RWPE2 (cell line): ENCODE data around the gene MTARC1.

Experiments
- ATAC-seq: fragments of 200-7000 bp; cut with Tn5 transposase; 3 replicates; pipeline ENCODE4 v1.9.1; 2021; ENCODE audit warnings: low read depth
- DNase-seq: peaks from one replicate; pipeline ENCODE4 v3.0.0-alpha.2; 2020; ENCODE audit warnings: low spot score
- H3K27ac ChIP-seq: fragments of 450-650 bp; 2 replicates; pipeline ENCODE4 v1.5.1; 2017; ENCODE audit warnings: mild to moderate bottlenecking; ENCODE audit not compliant: poor library complexity, severe bottlenecking
- H3K27me3 ChIP-seq: fragments of 250-450 bp; sonication (Bioruptor Pico); 2 replicates; pipeline ENCODE4 v1.5.1; 2021; ENCODE audit warnings: mild to moderate bottlenecking, moderate library complexity; ENCODE audit not compliant: insufficient read depth, poor library complexity, severe bottlenecking
- H3K36me3 ChIP-seq: fragments of 250-450 bp; sonication (Bioruptor Pico); 2 replicates; pipeline ENCODE4 v1.5.1; 2020; ENCODE audit warnings: low read depth, mild to moderate bottlenecking, moderate library complexity
- H3K4me1 ChIP-seq: fragments of 250-450 bp; sonication (Bioruptor Pico); 2 replicates; pipeline ENCODE4 v1.5.1; 2021; ENCODE audit warnings: mild to moderate bottlenecking, moderate library complexity; ENCODE audit not compliant: insufficient read depth, poor library complexity, severe bottlenecking
- H3K4me3 ChIP-seq: fragments of 250-450 bp; sonication (Bioruptor Pico); 2 replicates; pipeline ENCODE4 v1.5.1; 2021; ENCODE audit warnings: mild to moderate bottlenecking, moderate library complexity; ENCODE audit not compliant: severe bottlenecking
- H3K9me3 ChIP-seq: fragments of 250-450 bp; sonication (Bioruptor Pico); 2 replicates; pipeline ENCODE4 v1.5.1; 2021; ENCODE audit warnings: mild to moderate bottlenecking, moderate library complexity; ENCODE audit not compliant: severe bottlenecking
- CTCF ChIP-seq: fragments of 450-650 bp; IDR thresholded peaks from one replicate; pipeline ENCODE4 v1.5.1; 2017; ENCODE audit warnings: mild to moderate bottlenecking, moderate library complexity; ENCODE audit not compliant: poor library complexity, severe bottlenecking

MTARC1 gene

DNA sequence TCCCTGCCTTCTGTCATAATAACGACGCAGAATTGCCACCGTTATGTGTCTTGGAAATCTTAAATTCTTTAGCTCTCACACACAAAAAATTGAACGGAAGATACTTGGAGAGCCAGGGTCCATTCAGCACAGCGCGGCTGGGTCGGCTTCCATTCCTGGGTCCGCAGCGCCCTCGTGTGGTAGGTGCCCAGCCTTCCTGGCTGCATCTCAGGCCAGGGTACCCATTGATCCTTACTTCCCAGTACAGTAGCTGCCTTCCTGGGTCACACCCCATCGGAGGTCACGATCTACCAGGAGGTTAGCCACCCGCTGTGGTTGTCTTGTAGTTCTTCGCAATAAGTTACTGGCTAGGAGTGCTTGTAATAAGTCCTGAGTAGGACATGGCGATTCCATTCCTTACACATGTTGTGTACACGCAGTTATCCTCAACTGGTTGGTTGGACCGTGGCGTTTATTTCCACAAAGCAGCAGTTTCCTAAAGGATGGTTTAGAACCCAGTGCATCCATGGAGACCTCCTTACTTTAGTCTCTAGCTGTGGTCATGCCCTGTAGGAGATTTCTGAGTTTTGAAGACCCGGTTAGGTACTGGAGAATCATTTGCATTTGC, 9.9 kb upstream of the MTARC1 start:
- DNase-seq (no peak), ATAC-seq (peak; percentile 86)
- H3K27me3 ChIP-seq = no peaks in the 10 kb centered on the region
- H3K4me3 ChIP-seq = no peak overlapping the region
- H3K27ac ChIP-seq = no peak overlapping the region
- no peaks in the 10 kb centered on the region for H3K36me3 ChIP-seq
- no peaks in the 10 kb centered on the region for H3K9me3 ChIP-seq
- peak; percentile 71 for TF ChIP-seq CTCF
- no peaks in the 10 kb centered on the region for H3K4me1 ChIP-seq

DNA sequence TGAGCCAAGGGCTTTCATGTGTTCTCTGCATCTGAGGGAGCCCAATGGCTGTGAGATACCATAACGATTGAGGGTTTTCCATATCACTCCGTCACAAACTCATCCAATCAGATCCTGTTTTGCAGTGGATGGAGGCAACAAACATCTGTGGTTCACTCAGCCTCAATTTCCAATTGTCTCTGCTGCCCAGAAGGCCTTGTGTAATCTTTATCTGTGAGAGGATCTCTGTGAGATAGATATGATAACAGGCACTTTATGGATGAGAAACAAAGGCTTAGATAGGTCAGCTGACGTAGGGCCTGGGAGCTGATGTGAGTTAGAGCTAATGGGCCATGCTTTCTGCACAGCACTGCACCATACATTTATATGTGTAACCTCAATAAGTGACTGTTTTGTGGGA, 3.3 kb upstream of the MTARC1 start:
- Histone ChIP-seq H3K9me3 (no peaks in the 10 kb centered on the region), H3K27me3 (no peaks in the 10 kb centered on the region), H3K4me3 (no peak overlapping the region), H3K36me3 (no peaks in the 10 kb centered on the region), H3K4me1 (no peaks in the 10 kb centered on the region), H3K27ac (no peak overlapping the region)
- DNase-seq (no peak), ATAC-seq (no peak)
- no peak for TF ChIP-seq CTCF

GRCh38 chr1:220784751-220785150, 2.0 kb upstream of the MTARC1 start:
- no peak for TF ChIP-seq CTCF
- no peaks in the 10 kb centered on the region for H3K27me3 ChIP-seq
- ATAC-seq (no peak), DNase-seq (no peak)
- H3K36me3 ChIP-seq = no peaks in the 10 kb centered on the region
- H3K4me1 ChIP-seq = no peaks in the 10 kb centered on the region
- H3K27ac ChIP-seq = no peak overlapping the region
- no peaks in the 10 kb centered on the region for H3K9me3 ChIP-seq
- no peak overlapping the region for H3K4me3 ChIP-seq

GRCh38 chr1:220785166-220786056, 1.3 kb upstream of the MTARC1 start:
- no peaks in the 10 kb centered on the region for H3K27me3 ChIP-seq
- H3K27ac ChIP-seq = no peak overlapping the region
- H3K36me3 ChIP-seq = no peaks in the 10 kb centered on the region
- TF ChIP-seq CTCF = no peak
- no peaks in the 10 kb centered on the region for H3K4me1 ChIP-seq
- no peak for DNase-seq
- ATAC-seq = no peak
- no peak overlapping the region for H3K4me3 ChIP-seq
- H3K9me3 ChIP-seq = no peaks in the 10 kb centered on the region

DNA sequence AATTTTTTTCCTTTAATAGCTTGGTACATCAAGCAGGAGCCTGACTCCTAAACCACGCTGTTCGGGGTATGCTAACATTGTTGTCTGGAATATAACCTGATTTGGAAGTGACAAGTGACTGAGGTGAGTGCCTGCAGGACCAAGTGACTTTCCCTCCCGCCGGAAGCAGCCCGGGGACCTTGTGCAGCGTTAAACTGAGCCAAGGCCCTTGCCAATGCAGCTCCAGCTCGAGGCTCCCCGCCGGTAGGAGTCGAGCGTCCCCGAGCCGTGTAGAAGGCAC, 716 bp upstream of the MTARC1 start:
- no peak for TF ChIP-seq CTCF
- Histone ChIP-seq H3K36me3 (no peaks in the 10 kb centered on the region), H3K4me3 (no peak overlapping the region), H3K27ac (no peak overlapping the region), H3K4me1 (no peaks in the 10 kb centered on the region), H3K27me3 (no peaks in the 10 kb centered on the region), H3K9me3 (no peaks in the 10 kb centered on the region)
- ATAC-seq (no peak), DNase-seq (no peak)
